Nephron (organoid): Measurements from ENCODE around the gene ITGA3.

Experiments
- H3K27ac Mint-ChIP-seq, 3 experiments: 2 replicates each; pipeline ENCODE4 v1.8.0; 2020; ENCODE audit warnings: mixed read lengths in 3 of 3, mild to moderate bottlenecking in 2 of 3, moderate library complexity in 1 of 3
- H3K27me3 Mint-ChIP-seq: 2 replicates; pipeline ENCODE4 v1.8.0; 2021; ENCODE audit warnings: low read depth, mild to moderate bottlenecking, moderate library complexity, mixed read lengths
- H3K36me3 Mint-ChIP-seq: 2 replicates; pipeline ENCODE4 v1.8.0; 2020; ENCODE audit warnings: low read depth, mixed read lengths
- H3K4me1 Mint-ChIP-seq: 2 replicates; pipeline ENCODE4 v1.8.0; 2020; ENCODE audit warnings: mixed read lengths
- H3K4me3 Mint-ChIP-seq, 3 experiments: 2 replicates each; pipeline ENCODE4 v1.8.0; 2020; ENCODE audit warnings: mild to moderate bottlenecking in 3 of 3, mixed read lengths in 3 of 3, moderate library complexity in 2 of 3
- H3K9me3 Mint-ChIP-seq: 2 replicates; pipeline ENCODE4 v1.8.0; 2020; ENCODE audit warnings: mixed read lengths
- CTCF ChIP-seq, 3 experiments: fragments of 200-600 bp; sonication (generic); IDR thresholded peaks; one replicate each; pipeline ENCODE4 v1.5.0; 2021; ENCODE audit warnings: antibody characterized with exemption in 3 of 3; ENCODE audit not compliant: unreplicated experiment in 3 of 3

Gene ITGA3

GRCh38 chr17:50062293-50063243 is 6.7 kb downstream of the ITGA3 start:
- peak overlapping the region in 1 of 3 experiments; percentile 70 for H3K27ac Mint-ChIP-seq
- no peak for TF ChIP-seq CTCF (IDR thresholded peaks at IDR 0.05; ENCODE audit: unreplicated experiment in 3 of 3)
- H3K27me3 Mint-ChIP-seq: no peaks in the 10 kb centered on the region
- no peak overlapping the region for H3K4me3 Mint-ChIP-seq
- H3K36me3 Mint-ChIP-seq: peaks cover 4% of the 10 kb centered on the region
- H3K9me3 Mint-ChIP-seq: no peaks in the 10 kb centered on the region
- peaks cover 68% of the 10 kb centered on the region for H3K4me1 Mint-ChIP-seq

- H3K9me3 Mint-ChIP-seq: no peaks in the 10 kb centered on the region
- peaks cover 10% of the 10 kb centered on the region for H3K36me3 Mint-ChIP-seq
- H3K27me3 Mint-ChIP-seq: no peaks in the 10 kb centered on the region
- no peak for TF ChIP-seq CTCF (IDR thresholded peaks at IDR 0.05; ENCODE audit: unreplicated experiment in 3 of 3)
- H3K4me3 Mint-ChIP-seq: peak overlapping the region in 1 of 3 experiments; percentile 5
- H3K27ac Mint-ChIP-seq: peak overlapping the region; percentile 70 to 89 (median 71)
- H3K4me1 Mint-ChIP-seq: peaks cover 56% of the 10 kb centered on the region
These were observed 7.8 kb downstream of the ITGA3 start for GRCh38 chr17:50063561-50064252.

GRCh38 chr17:50064253-50065001 is 8.5 kb downstream of the ITGA3 start:
- Mint-ChIP-seq H3K36me3 (peaks cover 10% of the 10 kb centered on the region), H3K4me1 (peaks cover 51% of the 10 kb centered on the region)
- TF ChIP-seq CTCF (IDR thresholded peaks at IDR 0.05; ENCODE audit: unreplicated experiment in 3 of 3): no peak

GRCh38 chr17:50065056-50065455 is 9.1 kb downstream of the ITGA3 start:
- Mint-ChIP-seq H3K9me3 (no peaks in the 10 kb centered on the region), H3K27ac (peak overlapping the region; percentile 71 to 89 (median 71)), H3K4me1 (peaks cover 46% of the 10 kb centered on the region), H3K4me3 (peak overlapping the region in 1 of 3 experiments; percentile 45), H3K27me3 (no peaks in the 10 kb centered on the region), H3K36me3 (peaks cover 10% of the 10 kb centered on the region)
- TF ChIP-seq CTCF (IDR thresholded peaks at IDR 0.05; ENCODE audit: unreplicated experiment in 3 of 3): no peak

More at GRCh38 chr17:50064253-50065001, 8.5 kb downstream of the ITGA3 start:
- no peaks in the 10 kb centered on the region for H3K9me3 Mint-ChIP-seq
- H3K27me3 Mint-ChIP-seq: no peaks in the 10 kb centered on the region
- H3K4me3 Mint-ChIP-seq: no peak overlapping the region
- peak overlapping the region; percentile 71 to 89 (median 71) for H3K27ac Mint-ChIP-seq

- H3K27me3 Mint-ChIP-seq: peaks cover 3% of the 10 kb centered on the region
- no peak overlapping the region for H3K27ac Mint-ChIP-seq
- no peak for TF ChIP-seq CTCF (IDR thresholded peaks at IDR 0.05; ENCODE audit: unreplicated experiment in 3 of 3)
- peaks cover 29% of the 10 kb centered on the region for H3K4me1 Mint-ChIP-seq
- H3K36me3 Mint-ChIP-seq: peaks cover 21% of the 10 kb centered on the region
- H3K9me3 Mint-ChIP-seq: no peaks in the 10 kb centered on the region
- no peak overlapping the region for H3K4me3 Mint-ChIP-seq
These were observed 11.1 kb downstream of the ITGA3 start for GRCh38 chr17:50066995-50067394.
